Keratinocyte (primary cell): ENCODE results near the gene IL36RN. TPM values are rescaled to one million over a fixed set of nuclear protein-coding genes. Genes with fewer than 3 reads are reported as not detected.

Experiments
- DNase-seq: peaks from one replicate; pipeline ENCODE4 v3.0.0-alpha.2; 2011; ENCODE audit warnings: low read depth, missing footprints, low spot score
- FAIRE-seq: peaks from 2 replicates; lab custom pipeline; 2011; peaks lifted over from hg19 to GRCh38; lab: Jason Lieb, UNC
- H2AFZ ChIP-seq: 2 replicates; pipeline ENCODE4 v1.6.0; 2012; ENCODE audit warnings: low read length, control low read depth, inconsistent platforms; ENCODE audit not compliant: control insufficient read depth
- H3K27ac ChIP-seq: 2 replicates; pipeline ENCODE4 v1.5.1; 2011; ENCODE audit warnings: low read length; ENCODE audit not compliant: control insufficient read depth, insufficient read depth
- H3K27me3 ChIP-seq: 3 replicates; pipeline ENCODE4 v1.6.0; 2011; ENCODE audit warnings: low read length; ENCODE audit not compliant: control insufficient read depth, insufficient read depth; ENCODE audit errors: extremely low read depth
- H3K36me3 ChIP-seq, 2 experiments: 2 replicates in 1 of 2; 3 replicates in 1 of 2; pipeline ENCODE4 v1.5.1; 2011; ENCODE audit warnings: low read length in 2 of 2, mild to moderate bottlenecking in 1 of 2; ENCODE audit not compliant: control insufficient read depth in 2 of 2, insufficient read depth in 2 of 2; ENCODE audit errors: extremely low read depth in 1 of 2
- H3K4me1 ChIP-seq: 3 replicates; pipeline ENCODE4 v1.5.1; 2011; ENCODE audit warnings: low read length; ENCODE audit not compliant: control insufficient read depth, insufficient read depth; ENCODE audit errors: extremely low read depth
- H3K4me2 ChIP-seq: 3 replicates; pipeline ENCODE4 v1.6.0; 2011; ENCODE audit warnings: low read depth, low read length; ENCODE audit not compliant: control insufficient read depth, insufficient read depth; ENCODE audit errors: extremely low read depth
- H3K4me3 ChIP-seq, 3 experiments: fragments of 200-600 bp in 1 of 3; sonication (generic) in 1 of 3; 2 replicates in 2 of 3; 3 replicates in 1 of 3; pipeline ENCODE4 v1.5.1; 2011 to 2016; ENCODE audit warnings: low read length in 3 of 3, mild to moderate bottlenecking in 3 of 3, control low read depth in 2 of 3, inconsistent platforms in 1 of 3, low read depth in 1 of 3, mixed read lengths in 1 of 3, mixed run types in 1 of 3, moderate library complexity in 1 of 3; ENCODE audit not compliant: control insufficient read depth in 2 of 3, insufficient read depth in 2 of 3; ENCODE audit errors: extremely low read depth in 1 of 3
- H3K79me2 ChIP-seq: 2 replicates; pipeline ENCODE4 v1.6.0; 2012; ENCODE audit warnings: low read length; ENCODE audit not compliant: control insufficient read depth, insufficient read depth
- H3K9ac ChIP-seq: 3 replicates; pipeline ENCODE4 v1.6.0; 2011; ENCODE audit warnings: low read length; ENCODE audit not compliant: control insufficient read depth, insufficient read depth; ENCODE audit errors: extremely low read depth
- H3K9me1 ChIP-seq: 3 replicates; pipeline ENCODE4 v1.6.0; 2011; ENCODE audit warnings: low read length; ENCODE audit not compliant: control insufficient read depth, insufficient read depth; ENCODE audit errors: extremely low read depth
- H3K9me3 ChIP-seq: 2 replicates; pipeline ENCODE4 v1.5.1; 2012; ENCODE audit warnings: low read depth, low read length; ENCODE audit not compliant: control insufficient read depth
- H4K20me1 ChIP-seq: 3 replicates; pipeline ENCODE4 v1.6.0; 2011; ENCODE audit warnings: low read length; ENCODE audit not compliant: control insufficient read depth, insufficient read depth; ENCODE audit errors: extremely low read depth
- EZH2 ChIP-seq: IDR thresholded peaks from one replicate; pipeline ENCODE4 v1.6.1; 2012; ENCODE audit warnings: inconsistent platforms, mild to moderate bottlenecking, low read length, moderate library complexity
- dilution Hi-C: fragments of 300-500 bp; cut with MboI; formaldehyde crosslinking; loops from one replicate; pipeline ENCODE4 v1.7.0; 2020; ENCODE audit warnings: low sequenced_read_pairs; ENCODE audit not compliant: extremely low pct_ligation_motif_present
- polyA minus RNA-seq, 3 experiments: library from RNA; depleted of rRNA, polyadenylated mRNA; stranded (reverse); fragments of >200 nt; gene quantifications; 1 replicate in 1 of 3; 2 replicates in 1 of 3; 3 replicates in 1 of 3; pipeline ENCODE4 v1.2.3, GENCODE V29; 2011
- polyA plus RNA-seq, 5 experiments: library from polyadenylated mRNA; depleted of rRNA in 3 of 5; stranded (reverse) in 3 of 5; stranded (forward) in 1 of 5; unstranded in 1 of 5; fragments of >200 nt; gene quantifications; 1 replicate in 1 of 5; 2 replicates in 3 of 5; 3 replicates in 1 of 5; pipeline versions ENCODE4 v1.2.1 to v1.2.3, GENCODE V29; 2011 to 2012; ENCODE audit warnings: missing spikeins in 2 of 5, low read depth in 1 of 5, low replicate concordance in 1 of 5
- TF ChIP-seq, protein P1 (sequence below), 3 experiments: IDR thresholded peaks in 1 of 3; conservative IDR thresholded peaks in 1 of 3; optimal IDR thresholded peaks in 1 of 3; 2 replicates in 2 of 3; 3 replicates in 1 of 3; pipeline versions ENCODE3 to v1.5.1; 2011; ENCODE audit warnings: low read length in 3 of 3, mild to moderate bottlenecking in 3 of 3, moderate library complexity in 2 of 3, control low read depth in 1 of 3, inconsistent platforms in 1 of 3; ENCODE audit not compliant: insufficient read depth in 2 of 3; ENCODE audit errors: extremely low read depth in 1 of 3

IL36RN gene
- polyA plus RNA-seq (1.7 to 7.9 TPM (median 3.9 TPM) in 3 replicates), polyA minus RNA-seq (0.85 to 5.1 TPM (median 3.0 TPM) in 3 replicates)
- 30.2 TPM for polyA plus RNA-seq (2011; ENCODE audit: low read depth)
- 1.5 and 3.2 TPM in 2 replicates for polyA plus RNA-seq (2011; cell fraction: cytosol; rRNA removed)
- 2.3 and 2.4 TPM in 2 replicates for polyA plus RNA-seq (2011; cell fraction: nucleus; rRNA removed)
- polyA plus RNA-seq (2012; ENCODE audit: low replicate concordance): 1.2 and 38.5 TPM in 2 replicates
- polyA minus RNA-seq (2011; cell fraction: cytosol; rRNA and poly(A)+ RNA removed): 1.3 TPM
- polyA minus RNA-seq (2011; cell fraction: nucleus; rRNA and poly(A)+ RNA removed): 1.6 and 2.7 TPM in 2 replicates

- TF ChIP-seq, protein P1, sequence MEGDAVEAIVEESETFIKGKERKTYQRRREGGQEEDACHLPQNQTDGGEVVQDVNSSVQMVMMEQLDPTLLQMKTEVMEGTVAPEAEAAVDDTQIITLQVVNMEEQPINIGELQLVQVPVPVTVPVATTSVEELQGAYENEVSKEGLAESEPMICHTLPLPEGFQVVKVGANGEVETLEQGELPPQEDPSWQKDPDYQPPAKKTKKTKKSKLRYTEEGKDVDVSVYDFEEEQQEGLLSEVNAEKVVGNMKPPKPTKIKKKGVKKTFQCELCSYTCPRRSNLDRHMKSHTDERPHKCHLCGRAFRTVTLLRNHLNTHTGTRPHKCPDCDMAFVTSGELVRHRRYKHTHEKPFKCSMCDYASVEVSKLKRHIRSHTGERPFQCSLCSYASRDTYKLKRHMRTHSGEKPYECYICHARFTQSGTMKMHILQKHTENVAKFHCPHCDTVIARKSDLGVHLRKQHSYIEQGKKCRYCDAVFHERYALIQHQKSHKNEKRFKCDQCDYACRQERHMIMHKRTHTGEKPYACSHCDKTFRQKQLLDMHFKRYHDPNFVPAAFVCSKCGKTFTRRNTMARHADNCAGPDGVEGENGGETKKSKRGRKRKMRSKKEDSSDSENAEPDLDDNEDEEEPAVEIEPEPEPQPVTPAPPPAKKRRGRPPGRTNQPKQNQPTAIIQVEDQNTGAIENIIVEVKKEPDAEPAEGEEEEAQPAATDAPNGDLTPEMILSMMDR (optimal IDR thresholded peaks at IDR 0.05 in 1 of 3, IDR thresholded peaks at IDR 0.05 in 1 of 3, conservative IDR thresholded peaks at IDR 0.05 in 1 of 3; ENCODE audit: extremely low read depth in 1 of 3, insufficient read depth in 2 of 3, low read length in 3 of 3): no peak
- TF ChIP-seq EZH2: no peak
- Histone ChIP-seq H3K27ac (no peak within 1 kb of the TSS), H3K4me1 (peaks cover 18% of the 10 kb centered on the region), H2AFZ (peak within 1 kb of the TSS; percentile 92), H3K9me3 (peaks cover 7% of the 10 kb centered on the region), H3K4me2 (peak within 1 kb of the TSS; percentile 51), H3K4me3 (no peak within 1 kb of the TSS), H3K9me1 (no peaks in the 10 kb centered on the region), H3K27me3 (no peaks in the 10 kb centered on the region), H4K20me1 (no peaks in the 10 kb centered on the region), H3K9ac (no peak within 1 kb of the TSS), H3K36me3 (no peaks in the 10 kb centered on the region), H3K79me2 (no peaks in the 10 kb centered on the region)
- dilution Hi-C loops: no loop called here
- FAIRE-seq: no peak
- no peak for DNase-seq
Observed at GRCh38 chr2:113058998-113059960, at the start of gene IL36RN. TSS of gene IL36RN (plus strand) at chr2:113059198. CDS start at chr2:113059439, 241 bp downstream.

DNA sequence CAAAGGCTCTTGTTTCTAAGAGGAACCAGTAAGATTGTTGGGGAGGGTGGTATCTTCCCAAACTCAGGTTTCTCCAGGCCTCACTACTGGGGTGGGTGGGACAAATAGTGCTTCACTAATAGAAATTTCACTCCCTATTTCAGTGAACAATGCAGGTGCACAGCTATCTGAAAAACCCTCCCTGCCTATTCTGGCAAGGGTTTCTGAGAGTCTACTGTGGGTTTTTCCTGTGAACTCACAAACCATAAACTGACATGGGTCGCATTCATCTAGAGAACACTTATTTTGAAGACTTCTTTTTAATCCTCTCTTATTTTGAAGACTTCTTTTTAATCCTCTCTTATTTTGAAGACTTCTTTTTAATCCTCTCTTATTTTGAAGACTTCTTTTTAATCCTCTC is 49.4 kb upstream of the IL36RN start:
- Histone ChIP-seq H3K27ac (no peak overlapping the region), H3K36me3 (no peaks in the 10 kb centered on the region), H2AFZ (no peak overlapping the region), H3K9ac (no peak overlapping the region), H3K79me2 (no peaks in the 10 kb centered on the region), H3K4me2 (no peak overlapping the region), H3K27me3 (no peaks in the 10 kb centered on the region), H4K20me1 (no peaks in the 10 kb centered on the region), H3K9me3 (no peaks in the 10 kb centered on the region), H3K4me3 (no peak overlapping the region), H3K9me1 (no peaks in the 10 kb centered on the region), H3K4me1 (peaks cover 7% of the 10 kb centered on the region)
- no peak for TF ChIP-seq EZH2
- DNase-seq (no peak), FAIRE-seq (no peak)
- dilution Hi-C loops: no loop called here
